Measurements from ENCODE around the gene SPATA19. TPM values are rescaled to one million over a fixed set of nuclear protein-coding genes. Genes with fewer than 3 reads are reported as not detected.

SPATA19 gene
- total RNA-seq, 4 donors from 2014 or later, result not detected

DNA sequence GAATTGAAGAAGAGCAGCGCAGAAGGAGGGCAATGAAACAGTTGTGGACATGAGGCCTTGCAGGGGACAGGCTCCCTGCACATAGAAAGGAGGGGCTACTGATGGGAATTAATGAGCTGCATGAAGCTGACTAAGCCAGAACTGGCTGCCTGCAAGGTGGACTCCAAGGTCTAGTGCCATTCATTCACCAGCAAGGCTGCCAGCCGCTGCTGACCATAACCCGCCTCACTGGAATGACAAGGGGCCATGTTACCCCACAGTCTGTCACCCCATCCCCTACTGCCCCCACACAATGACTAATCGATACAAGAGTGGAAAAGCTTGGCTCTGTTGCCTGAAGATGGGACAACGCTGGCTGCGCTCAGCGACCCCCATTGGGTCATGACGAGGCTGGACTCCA lies 44.6 kb downstream of the SPATA19 start:
- no peak for TF ChIP-seq POLR2A (IDR thresholded peaks at IDR 0.05)
- TF ChIP-seq, protein P1, sequence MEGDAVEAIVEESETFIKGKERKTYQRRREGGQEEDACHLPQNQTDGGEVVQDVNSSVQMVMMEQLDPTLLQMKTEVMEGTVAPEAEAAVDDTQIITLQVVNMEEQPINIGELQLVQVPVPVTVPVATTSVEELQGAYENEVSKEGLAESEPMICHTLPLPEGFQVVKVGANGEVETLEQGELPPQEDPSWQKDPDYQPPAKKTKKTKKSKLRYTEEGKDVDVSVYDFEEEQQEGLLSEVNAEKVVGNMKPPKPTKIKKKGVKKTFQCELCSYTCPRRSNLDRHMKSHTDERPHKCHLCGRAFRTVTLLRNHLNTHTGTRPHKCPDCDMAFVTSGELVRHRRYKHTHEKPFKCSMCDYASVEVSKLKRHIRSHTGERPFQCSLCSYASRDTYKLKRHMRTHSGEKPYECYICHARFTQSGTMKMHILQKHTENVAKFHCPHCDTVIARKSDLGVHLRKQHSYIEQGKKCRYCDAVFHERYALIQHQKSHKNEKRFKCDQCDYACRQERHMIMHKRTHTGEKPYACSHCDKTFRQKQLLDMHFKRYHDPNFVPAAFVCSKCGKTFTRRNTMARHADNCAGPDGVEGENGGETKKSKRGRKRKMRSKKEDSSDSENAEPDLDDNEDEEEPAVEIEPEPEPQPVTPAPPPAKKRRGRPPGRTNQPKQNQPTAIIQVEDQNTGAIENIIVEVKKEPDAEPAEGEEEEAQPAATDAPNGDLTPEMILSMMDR (IDR thresholded peaks at IDR 0.05), result no peak
- no peaks in the 10 kb centered on the region for H3K27me3 ChIP-seq

DNA sequence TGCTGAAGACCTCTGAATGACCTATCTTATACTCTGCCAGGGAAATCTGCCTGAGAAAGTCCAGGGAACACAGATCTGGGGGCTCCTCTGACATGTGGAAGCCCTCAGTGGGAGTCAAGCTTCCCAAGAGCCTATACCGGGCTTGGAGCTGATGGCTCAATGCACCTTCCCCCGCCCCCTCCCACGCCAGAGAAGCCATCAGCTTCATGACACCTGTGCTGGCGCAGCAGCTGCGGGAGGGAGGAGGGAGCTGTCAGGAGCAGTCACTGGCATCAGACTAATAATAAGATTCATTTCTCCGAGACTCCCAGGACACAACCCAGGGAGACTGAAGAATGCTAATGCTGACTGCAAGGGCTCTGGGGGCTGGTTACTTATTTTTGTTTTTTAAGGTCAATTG lies 47.8 kb downstream of the SPATA19 start:
- no peak overlapping the region for H3K27ac ChIP-seq
- no peaks in the 10 kb centered on the region for H3K36me3 ChIP-seq
- no peaks in the 10 kb centered on the region for H3K27me3 ChIP-seq
- H3K4me1 ChIP-seq, result no peaks in the 10 kb centered on the region
- no peak for DNase-seq
- intact Hi-C loops (cut with DNase I; ENCODE audit: low total_unique reads), result no loop called here
- no peaks in the 10 kb centered on the region for H3K9me3 ChIP-seq
- no peak overlapping the region for H3K4me3 ChIP-seq
- TF ChIP-seq, protein P1 (IDR thresholded peaks at IDR 0.05), result no peak
- no peak for TF ChIP-seq POLR2A (IDR thresholded peaks at IDR 0.05)

More for the DNA sequence above, 44.6 kb downstream of the SPATA19 start:
- Histone ChIP-seq H3K4me1 (no peaks in the 10 kb centered on the region), H3K27ac (no peak overlapping the region), H3K9me3 (no peaks in the 10 kb centered on the region), H3K4me3 (no peak overlapping the region), H3K36me3 (no peaks in the 10 kb centered on the region)
- no peak for DNase-seq
- intact Hi-C loops (cut with DNase I; ENCODE audit: low total_unique reads), result no loop called here

DNA sequence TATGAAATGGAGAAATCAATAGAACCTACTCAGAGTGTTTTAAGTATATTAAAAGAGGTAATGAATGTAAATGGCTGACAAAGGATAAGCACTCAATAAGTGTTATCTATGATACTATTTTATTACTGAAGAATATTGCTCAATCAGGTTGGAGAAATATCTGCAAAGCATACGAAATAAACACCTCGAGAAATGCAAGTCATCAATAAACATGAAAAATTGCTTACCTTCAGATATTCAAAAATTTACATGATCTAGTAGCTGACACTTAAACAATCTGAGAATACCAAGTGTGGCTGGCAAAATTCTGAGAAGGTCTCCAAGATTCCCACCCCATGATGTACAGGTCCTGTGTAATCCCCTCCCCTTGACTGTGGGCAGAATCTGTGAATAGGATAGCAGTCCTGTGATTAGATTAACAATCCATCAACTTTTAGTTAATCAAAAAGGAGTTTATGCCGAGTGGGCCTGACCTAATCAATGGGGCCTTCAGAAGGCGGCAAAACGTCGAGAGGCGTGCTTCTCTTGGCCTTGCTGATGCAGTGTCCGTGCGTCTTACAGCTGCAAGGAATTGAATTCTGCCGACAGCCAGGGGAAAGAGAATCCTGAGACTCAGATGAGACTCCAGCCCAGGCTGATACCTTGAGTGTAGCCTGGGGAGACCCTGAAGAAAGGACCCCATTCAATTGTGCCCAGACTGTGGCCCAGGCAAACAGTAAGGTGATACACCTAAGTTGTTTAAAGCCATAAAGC lies 49.1 kb downstream of the SPATA19 start:
- Histone ChIP-seq H3K27ac (no peak overlapping the region), H3K4me1 (no peaks in the 10 kb centered on the region), H3K4me3 (no peak overlapping the region), H3K36me3 (no peaks in the 10 kb centered on the region), H3K27me3 (no peaks in the 10 kb centered on the region), H3K9me3 (no peaks in the 10 kb centered on the region)
- DNase-seq, result no peak
- no peak for TF ChIP-seq POLR2A (IDR thresholded peaks at IDR 0.05)
- TF ChIP-seq, protein P1 (IDR thresholded peaks at IDR 0.05), result no peak
- intact Hi-C loops (cut with DNase I; ENCODE audit: low total_unique reads), result no loop called here

DNA sequence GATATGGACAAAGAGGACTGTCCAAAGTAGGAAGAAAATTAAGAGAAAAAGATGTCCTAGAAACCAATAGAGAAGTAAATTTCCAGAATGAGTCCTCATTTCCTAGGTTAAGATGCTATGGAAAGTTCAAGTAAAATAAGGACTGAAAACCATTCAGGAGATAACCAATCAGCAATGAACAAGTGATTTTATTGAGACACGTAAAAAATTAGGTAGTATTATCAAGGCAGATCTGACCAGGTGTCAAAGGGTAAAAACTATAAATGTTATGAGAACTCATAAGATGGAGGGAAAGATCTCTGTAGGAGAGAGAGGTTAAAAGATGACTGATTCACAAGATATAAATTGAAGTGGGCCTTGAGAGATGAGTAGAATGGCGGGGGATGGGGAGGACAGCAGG lies 50.2 kb downstream of the SPATA19 start:
- no peak for TF ChIP-seq POLR2A (IDR thresholded peaks at IDR 0.05)
- TF ChIP-seq, protein P1 (IDR thresholded peaks at IDR 0.05), result no peak
- Histone ChIP-seq H3K9me3 (no peaks in the 10 kb centered on the region), H3K36me3 (no peaks in the 10 kb centered on the region), H3K4me1 (no peaks in the 10 kb centered on the region), H3K27me3 (no peaks in the 10 kb centered on the region), H3K27ac (no peak overlapping the region), H3K4me3 (no peak overlapping the region)
- intact Hi-C loops (cut with DNase I; ENCODE audit: low total_unique reads), result no loop called here
- no peak for DNase-seq

DNA sequence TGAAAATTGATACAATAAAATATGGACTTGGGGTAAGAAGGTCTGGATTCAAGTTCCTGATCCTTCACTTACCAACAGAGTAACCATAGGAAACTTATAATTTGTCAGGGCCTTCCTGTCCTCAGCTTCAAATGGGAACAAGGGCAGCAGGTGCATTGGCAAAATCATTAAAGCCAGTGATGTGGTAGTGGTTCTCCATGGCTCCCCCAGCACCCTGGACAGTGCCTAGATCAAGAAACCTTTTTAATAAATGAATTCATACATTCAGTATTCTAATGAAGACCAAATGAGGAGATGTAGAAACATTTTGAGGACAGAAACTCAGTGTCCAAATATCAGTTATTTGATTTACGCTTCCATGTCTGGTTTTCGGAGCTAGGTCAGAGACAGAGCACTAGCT lies 51.1 kb downstream of the SPATA19 start:
- TF ChIP-seq, protein P1 (IDR thresholded peaks at IDR 0.05), result no peak
- TF ChIP-seq POLR2A (IDR thresholded peaks at IDR 0.05), result no peak
- Histone ChIP-seq H3K4me3 (no peak overlapping the region), H3K27ac (no peak overlapping the region), H3K36me3 (no peaks in the 10 kb centered on the region), H3K9me3 (no peaks in the 10 kb centered on the region), H3K27me3 (no peaks in the 10 kb centered on the region), H3K4me1 (no peaks in the 10 kb centered on the region)
- intact Hi-C loops (cut with DNase I; ENCODE audit: low total_unique reads), result no loop called here
- no peak for DNase-seq
